ENCODE results near the gene CHAT.

CHAT gene

GRCh38 chr10:49612513-49613164 lies 1.2 kb upstream of the CHAT start:
- DNase-seq = peak; percentile 33

- no peak for DNase-seq
These were observed 514 bp upstream of the CHAT start for GRCh38 chr10:49613165-49613881.

GRCh38 chr10:49614242-49615198 lies 683 bp downstream of the CHAT start:
- DNase-seq = no peak

GRCh38 chr10:49615213-49615612 lies 1.4 kb downstream of the CHAT start:
- no peak for DNase-seq

DNA sequence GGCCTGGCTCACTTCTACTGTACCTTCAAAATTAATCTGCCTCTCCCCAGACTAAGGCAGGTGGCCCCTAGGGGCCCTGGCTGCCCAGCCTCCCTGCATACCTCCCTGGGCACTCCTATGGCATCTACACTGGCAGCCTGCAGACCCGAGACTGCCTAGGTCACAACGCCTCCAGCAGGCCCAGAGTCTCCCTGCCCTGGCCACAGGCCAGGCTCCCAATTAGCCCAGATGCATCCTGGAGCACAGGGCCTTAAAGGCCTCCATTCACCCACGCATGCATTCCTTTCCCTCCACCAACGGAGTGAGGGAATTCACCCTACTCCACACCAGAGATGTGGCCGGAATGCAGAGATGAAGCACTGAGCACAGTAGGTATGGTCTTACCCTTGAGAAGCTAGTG lies 1.9 kb downstream of the CHAT start:
- no peak for DNase-seq

DNA sequence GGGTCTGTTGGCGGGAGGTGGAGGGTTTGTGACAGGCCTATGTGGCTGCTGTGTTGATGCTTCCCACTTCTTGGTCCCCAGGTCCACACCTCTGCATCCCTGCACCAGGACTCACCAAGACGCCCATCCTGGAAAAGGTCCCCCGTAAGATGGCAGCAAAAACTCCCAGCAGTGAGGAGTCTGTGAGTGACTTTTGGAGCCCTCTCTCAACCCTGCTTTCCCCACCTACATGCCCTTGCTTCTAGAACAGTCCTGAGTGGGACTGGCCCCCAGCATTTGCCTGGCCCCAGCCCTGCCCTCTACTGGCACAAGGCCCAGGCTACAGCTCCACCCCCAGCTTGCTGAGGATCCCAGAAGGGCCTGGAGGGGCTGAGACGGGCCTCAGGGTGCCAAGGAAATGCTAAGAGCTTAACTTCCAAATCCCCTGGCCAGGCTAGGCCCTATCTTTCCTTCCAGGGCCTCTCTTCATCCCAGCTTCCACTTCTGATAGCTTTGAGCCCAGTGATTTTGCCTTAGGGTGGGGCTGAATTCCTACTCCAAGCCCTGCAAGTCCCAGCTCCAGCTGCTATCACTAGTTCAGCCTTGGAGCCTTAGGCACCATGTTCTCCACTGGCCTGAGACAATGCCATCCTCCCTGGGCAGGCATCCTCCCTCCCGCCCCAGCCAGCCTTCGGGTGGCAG lies 2.7 kb downstream of the CHAT start:
- DNase-seq = no peak

DNA sequence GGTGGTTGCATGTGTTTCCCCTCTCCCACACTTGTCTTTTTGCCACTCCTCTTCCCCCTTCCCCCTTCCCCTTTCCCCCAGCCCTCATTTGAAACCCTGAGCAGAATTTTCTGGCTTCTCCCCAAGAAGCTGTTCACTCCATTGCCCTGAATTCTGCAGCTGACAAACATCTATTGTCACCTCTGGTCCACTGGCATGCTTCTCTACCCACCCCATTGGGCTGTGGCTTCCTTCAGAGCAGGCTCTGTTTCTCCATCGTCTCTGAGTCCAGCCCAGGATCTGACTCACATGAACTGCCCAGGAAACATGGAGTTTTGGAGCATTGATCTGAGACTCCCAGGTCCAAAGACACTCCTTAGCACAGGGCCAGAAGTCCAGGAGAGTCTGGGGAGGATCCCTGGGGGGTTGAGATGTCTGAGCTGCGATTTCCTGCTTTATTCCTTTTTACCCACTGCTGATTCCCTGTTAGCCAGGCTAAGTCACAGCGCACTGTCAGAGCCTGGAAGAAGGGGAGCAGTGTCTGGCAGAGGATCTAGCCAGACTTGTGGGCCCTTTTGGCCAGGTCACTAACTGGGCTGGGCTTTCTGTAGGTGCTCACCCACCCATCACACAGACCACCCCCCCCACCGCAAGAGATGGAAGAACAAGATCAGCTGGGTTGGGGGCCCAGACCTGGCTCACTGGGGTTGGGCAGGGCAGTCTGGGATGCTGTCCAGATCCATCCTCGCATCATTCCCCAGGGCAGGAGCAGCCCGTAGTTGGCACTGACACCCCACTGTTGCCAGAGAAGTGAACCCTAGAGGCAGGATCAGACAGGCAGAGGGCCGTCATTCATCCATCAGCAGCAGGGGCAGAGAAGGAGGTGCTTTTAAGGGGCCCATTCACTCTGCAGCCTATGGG lies 3.5 kb downstream of the CHAT start:
- no peak for DNase-seq

- DNase-seq = no peak
These were observed 5.0 kb downstream of the CHAT start for GRCh38 chr10:49618821-49619220.

DNA sequence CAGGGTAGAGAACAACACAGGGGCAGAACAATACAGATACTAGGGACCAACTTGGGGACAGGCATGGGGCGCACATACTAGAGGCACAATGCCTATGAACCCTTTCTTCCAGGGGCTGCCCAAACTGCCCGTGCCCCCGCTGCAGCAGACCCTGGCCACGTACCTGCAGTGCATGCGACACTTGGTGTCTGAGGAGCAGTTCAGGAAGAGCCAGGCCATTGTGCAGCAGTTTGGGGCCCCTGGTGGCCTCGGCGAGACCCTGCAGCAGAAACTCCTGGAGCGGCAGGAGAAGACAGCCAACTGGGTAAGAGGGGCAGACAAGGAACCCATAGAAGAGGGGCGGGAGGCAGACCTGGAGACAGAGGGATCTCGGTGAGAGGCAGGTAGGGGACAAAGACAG lies 5.8 kb downstream of the CHAT start:
- no peak for DNase-seq

DNA sequence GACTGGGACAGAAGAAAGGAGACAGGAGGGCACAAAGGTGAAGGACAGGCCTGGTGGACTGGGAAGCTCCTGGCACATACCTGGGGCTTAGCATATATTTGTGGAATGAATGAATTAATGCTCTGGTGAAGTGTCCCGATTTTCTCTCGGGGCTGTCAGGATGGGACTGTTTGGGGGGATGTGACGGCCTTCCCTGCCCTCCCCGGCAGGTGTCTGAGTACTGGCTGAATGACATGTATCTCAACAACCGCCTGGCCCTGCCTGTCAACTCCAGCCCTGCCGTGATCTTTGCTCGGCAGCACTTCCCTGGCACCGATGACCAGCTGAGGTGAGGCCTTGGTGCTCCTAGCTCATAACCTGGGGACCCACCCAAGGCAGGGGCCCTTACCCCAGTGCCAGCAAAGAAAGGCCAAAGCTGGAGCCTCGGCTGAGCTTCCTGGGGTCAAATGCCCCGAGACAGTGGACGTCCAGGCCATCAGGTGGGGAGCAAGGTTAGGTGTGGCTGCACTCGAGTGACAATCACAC lies 6.5 kb downstream of the CHAT start:
- DNase-seq = no peak

- no peak for DNase-seq
These were observed 7.1 kb downstream of the CHAT start for GRCh38 chr10:49620841-49621378.

GRCh38 chr10:49621561-49621960 lies 7.7 kb downstream of the CHAT start:
- DNase-seq = no peak

DNA sequence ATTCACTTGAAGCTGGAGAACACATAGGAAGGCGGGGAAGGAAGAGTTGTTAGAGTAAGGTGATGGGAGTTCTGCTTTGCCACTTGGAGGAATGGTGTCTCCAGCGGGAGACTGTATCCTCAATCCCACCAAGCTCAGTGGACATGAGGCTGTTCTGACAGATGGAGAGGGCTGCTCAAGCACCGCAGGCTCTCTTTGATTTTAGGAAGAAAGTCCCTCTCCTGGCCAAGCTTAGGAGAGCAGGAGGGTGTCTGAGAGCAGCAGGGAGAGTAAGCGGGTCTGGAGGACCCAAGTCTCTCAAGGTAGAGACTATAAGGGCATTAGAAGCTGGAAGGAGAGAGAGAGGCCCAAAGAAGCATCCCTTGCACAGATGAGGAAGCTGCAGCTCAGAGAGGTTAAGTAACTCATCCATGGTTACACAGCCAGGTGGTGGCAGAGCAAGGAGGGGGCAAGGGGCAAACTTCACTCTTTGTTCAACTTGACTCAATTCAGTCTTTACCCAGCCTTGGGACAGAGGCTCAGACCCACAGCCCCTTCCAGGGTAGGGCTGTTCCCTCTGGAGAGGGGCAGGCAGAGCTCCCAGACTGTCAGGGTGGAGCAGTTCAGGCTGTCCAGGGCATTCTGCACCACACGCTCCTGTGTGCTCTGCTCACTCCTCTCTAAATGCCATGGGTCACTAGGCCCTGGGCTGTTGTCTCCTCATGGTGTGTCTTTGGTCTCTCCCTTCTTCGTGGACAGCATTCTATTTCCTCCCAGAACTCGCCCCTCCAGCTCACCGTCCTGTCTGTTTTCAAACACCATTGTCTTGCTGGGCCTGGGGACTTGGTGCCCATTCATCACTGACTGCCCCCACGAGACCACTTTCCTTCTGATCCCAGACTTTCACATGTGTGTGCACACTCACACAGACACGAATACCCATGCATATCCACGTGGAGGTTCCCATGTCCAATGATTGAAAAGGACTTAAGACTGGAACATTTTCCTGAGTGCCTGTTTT lies 8.9 kb downstream of the CHAT start:
- no peak for DNase-seq

- DNase-seq = no peak
These were observed 10.8 kb downstream of the CHAT start for GRCh38 chr10:49624629-49625028.

DNA sequence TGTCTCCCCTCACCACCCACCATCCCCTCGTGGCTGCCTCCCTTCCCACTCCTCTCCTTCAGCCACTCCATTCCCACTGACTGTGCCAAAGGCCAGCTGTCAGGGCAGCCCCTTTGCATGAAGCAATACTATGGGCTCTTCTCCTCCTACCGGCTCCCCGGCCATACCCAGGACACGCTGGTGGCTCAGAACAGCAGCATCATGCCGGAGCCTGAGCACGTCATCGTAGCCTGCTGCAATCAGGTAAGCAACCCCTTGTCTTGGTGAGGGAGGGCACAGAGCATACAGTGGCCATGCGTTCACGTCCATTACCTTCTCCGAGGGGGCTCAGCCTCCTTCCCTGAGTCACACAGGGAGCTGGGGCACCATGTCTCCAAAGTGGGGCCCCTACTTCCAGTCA lies 11.6 kb downstream of the CHAT start:
- no peak for DNase-seq

GRCh38 chr10:49627038-49627437 lies 13.2 kb downstream of the CHAT start:
- no peak for DNase-seq

- no peak for DNase-seq
These were observed 13.9 kb downstream of the CHAT start for GRCh38 chr10:49627644-49628247.

DNA sequence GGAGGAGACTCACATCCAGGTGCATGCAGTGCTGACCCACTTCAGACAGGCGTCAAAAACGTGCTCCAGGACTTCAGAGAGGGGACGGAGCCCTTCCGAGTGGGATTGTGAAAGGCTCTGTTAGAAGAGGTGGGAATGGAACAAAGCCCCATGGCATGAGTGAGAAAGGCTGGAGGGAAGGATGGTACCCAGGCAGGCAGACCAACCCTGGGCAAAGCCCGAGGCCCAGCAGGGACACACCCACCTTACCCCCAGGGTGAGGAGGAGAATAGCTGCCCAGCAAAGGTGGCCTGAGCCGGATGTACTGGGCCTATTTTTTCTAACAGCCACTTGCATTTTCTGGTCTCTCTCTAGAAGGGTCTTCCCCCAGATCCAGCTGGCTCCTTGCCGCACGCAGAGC lies 14.8 kb downstream of the CHAT start:
- DNase-seq = no peak

DNA sequence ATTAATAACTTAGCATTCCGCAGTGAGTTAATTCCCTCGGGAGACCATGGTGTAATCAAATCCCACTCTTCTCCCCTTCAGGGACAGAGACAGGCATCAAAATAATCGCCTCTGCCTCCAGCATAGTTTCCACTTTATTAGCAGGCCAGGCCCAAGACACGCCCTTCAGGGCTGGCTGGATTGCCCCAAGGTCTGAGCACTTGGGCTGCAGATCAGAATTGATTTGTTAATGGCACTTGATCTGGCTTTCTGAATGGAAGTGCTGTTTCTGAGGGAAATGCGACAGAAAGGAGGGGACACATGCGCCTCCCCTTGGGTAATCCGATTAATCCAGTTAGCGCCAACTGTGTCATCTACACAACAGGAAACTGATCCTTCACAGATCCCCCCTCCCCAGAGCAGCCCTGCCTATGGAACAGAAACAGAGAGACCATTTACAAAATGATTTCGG lies 15.6 kb downstream of the CHAT start:
- DNase-seq = no peak

- no peak for DNase-seq
These were observed 18.1 kb downstream of the CHAT start for GRCh38 chr10:49631975-49632374.

Measured in activated CD4-positive, alpha-beta T cell treated with anti-CD3 and anti-CD28 coated beads for 48 hours (primary cell).